HUES64 (cell line): ENCODE data around the gene CLTB.

ENCODE experiments used
- H3K27ac ChIP-seq: 2 replicates; pipeline ENCODE4 v1.7.0; 2013; ENCODE audit warnings: low read depth, low read length, inconsistent platforms
- H3K27me3 ChIP-seq: 2 replicates; pipeline ENCODE4 v1.6.1; 2013; ENCODE audit warnings: mild to moderate bottlenecking, low read length; ENCODE audit not compliant: insufficient read depth
- H3K36me3 ChIP-seq: 2 replicates; pipeline ENCODE4 v1.6.1; 2013; ENCODE audit warnings: mild to moderate bottlenecking, low read length; ENCODE audit not compliant: insufficient read depth
- H3K4me1 ChIP-seq: 2 replicates; pipeline ENCODE4 v1.6.1; 2013; ENCODE audit warnings: mild to moderate bottlenecking, low read length, moderate library complexity; ENCODE audit not compliant: insufficient read depth
- H3K4me3 ChIP-seq: 2 replicates; pipeline ENCODE4 v1.5.1; 2013; ENCODE audit warnings: mild to moderate bottlenecking, low read length, moderate library complexity
- H3K9ac ChIP-seq: 2 replicates; pipeline ENCODE4 v1.6.1; 2013; ENCODE audit warnings: mild to moderate bottlenecking, low read depth, low read length
- H3K9me3 ChIP-seq: 2 replicates; pipeline ENCODE4 v1.6.1; 2013; ENCODE audit warnings: low read depth, low read length; ENCODE audit not compliant: insufficient read depth
- WGBS: fragments of 150-250, 120-280 bp; methylation state at CpG from one replicate; pipeline ENCODE4 v1.1.7; 2013; ENCODE audit warnings: missing lambda C conversion rate; 5-methylcytosine and 5-hydroxymethylcytosine counted together

CLTB gene

DNA sequence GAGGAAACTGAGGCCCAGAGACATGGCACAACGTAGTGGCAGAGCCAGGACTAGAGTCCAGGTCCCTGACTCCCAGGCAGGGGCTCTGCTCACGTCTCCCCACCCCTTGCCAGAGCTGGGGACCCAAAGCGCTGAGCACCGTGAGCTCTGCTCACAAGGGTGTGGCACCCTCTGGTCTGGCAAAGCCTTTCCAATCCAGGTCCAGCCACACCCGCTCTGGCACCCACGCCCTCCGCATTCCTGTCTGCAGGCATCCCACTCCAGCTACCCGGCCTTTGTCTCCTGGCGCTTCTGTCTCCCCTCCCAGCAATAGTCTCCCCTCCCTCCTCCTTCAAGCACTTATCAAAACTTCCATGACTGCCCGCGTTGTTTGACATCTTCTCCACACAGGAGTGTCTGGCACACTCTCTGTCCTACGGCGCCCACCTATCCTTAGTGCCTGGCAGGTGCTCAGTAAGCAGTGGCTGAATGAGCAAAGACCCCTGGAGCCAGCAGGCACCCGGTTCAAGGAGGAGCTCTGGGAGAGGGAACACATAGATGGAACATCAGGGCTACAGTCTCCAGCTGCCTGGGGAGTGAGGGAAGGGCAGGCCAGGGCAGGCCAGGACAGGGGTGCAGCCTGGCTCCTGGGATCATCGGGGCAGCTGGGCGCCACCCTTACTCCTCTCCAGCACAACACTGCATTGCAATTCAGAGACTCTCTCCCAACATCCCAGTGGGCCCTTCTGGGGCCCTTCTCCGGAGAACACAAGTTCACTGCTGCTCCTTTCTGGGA, 15.8 kb downstream of the CLTB start:
- H3K9ac ChIP-seq = no peak overlapping the region
- H3K27ac ChIP-seq = no peak overlapping the region
- no peaks in the 10 kb centered on the region for H3K4me1 ChIP-seq
- 90% methylated on average over 17 of the region's 17 CpGs for WGBS
- H3K36me3 ChIP-seq = no peaks in the 10 kb centered on the region
- no peaks in the 10 kb centered on the region for H3K27me3 ChIP-seq
- no peaks in the 10 kb centered on the region for H3K9me3 ChIP-seq
- H3K4me3 ChIP-seq = no peak overlapping the region

DNA sequence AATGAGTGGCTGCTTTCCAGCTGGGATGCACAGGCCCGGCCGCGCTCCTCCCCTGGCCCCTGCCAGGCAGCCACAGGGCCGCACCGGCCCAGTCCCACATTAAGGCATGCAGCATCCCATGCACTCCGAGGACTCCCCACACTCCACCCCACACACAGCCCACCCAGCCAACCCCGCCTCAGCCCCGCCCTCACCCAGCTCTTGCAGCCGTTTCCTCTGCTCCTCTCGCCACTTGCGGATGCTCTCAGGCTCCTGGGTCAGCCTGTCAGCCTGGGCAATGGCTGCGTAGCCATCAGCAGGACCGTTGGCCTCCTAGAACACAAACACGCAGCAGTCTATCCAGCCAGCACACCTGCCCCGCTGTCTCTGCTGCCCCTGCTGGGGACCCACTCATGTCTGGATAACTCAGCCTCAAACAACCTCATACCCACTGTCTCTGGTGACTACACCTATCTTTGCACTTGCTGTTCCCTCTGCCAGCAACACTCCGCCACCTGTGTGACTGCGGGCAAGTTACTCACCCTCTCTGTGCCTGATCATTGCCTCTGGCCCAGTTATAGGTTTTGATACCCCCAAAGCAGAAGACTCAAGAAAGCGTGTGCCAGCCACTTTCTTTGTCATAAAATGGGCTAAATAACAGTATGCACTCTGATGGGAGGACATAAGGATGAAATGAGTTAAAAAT, 18.5 kb downstream of the CLTB start:
- Histone ChIP-seq H3K4me1 (no peaks in the 10 kb centered on the region), H3K36me3 (no peaks in the 10 kb centered on the region), H3K27me3 (no peaks in the 10 kb centered on the region), H3K9me3 (no peaks in the 10 kb centered on the region), H3K9ac (no peak overlapping the region), H3K4me3 (no peak overlapping the region), H3K27ac (no peak overlapping the region)
- WGBS = 94% methylated on average over 18 of the region's 18 CpGs

DNA sequence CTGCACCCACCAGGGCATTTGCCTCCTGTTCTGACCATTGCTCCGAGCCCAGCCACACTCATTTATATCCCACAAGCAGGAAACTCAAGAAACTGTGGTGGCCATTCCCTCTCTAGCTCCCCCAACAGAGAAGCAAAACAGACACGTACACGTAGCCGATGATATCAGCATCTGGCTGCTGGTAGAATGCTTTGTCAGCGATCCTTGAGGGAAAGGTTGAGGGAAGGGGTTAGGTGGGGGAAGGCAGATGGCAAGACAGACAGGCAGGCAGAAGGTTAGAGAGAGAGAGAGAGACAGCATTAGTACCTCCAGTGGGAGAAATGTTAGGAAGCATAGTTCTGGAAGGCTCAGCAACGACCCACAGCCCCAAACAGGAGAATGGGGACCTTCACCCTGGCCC, 20.0 kb downstream of the CLTB start:
- Histone ChIP-seq H3K9me3 (no peaks in the 10 kb centered on the region), H3K9ac (no peak overlapping the region), H3K4me3 (no peak overlapping the region), H3K27me3 (no peaks in the 10 kb centered on the region), H3K4me1 (no peaks in the 10 kb centered on the region), H3K36me3 (peaks cover 6% of the 10 kb centered on the region; the same call in 1 of the 2 replicates), H3K27ac (no peak overlapping the region)
- WGBS = 91% methylated on average over 6 of the region's 6 CpGs

DNA sequence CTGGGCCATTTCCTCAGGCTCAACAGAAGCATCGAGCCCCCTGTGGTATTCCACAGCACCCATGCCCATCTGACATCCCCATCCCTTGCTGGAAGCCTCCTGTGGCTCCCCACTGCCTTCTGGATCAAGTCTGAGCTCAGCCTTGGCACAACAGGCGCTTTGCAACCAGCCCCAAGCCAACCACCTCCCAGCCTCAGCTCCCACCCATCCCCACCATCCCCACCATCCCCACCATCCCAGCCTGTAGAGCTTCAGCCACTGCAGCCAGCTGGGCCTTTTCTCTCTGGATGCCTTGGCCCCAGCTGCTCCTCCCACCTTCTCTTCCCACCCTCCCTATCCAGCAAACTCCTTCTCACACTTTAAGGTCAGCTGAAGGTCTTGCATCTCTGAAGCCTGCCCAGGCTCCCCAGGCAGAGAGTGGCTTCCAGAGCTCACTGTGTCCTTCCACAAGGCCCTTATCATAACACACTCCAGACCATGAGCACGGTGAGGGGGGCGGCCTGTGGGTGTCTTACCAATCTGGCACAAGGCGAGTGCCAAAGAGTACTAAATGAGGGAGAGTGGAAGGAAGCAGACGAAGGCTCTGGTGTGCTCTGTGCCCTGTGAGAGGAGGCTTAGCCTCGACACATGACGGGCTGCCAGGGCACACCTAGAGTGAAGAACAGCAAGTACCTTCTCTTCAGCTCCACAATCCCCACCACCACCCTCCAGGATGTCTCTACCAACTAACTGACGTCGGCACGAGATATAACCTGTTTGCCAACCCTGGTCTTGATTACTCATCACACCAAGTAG, 21.3 kb downstream of the CLTB start:
- WGBS = 93% methylated on average over 11 of the region's 11 CpGs
- Histone ChIP-seq H3K4me3 (no peak overlapping the region), H3K36me3 (peaks cover 9% of the 10 kb centered on the region; the same call in 1 of the 2 replicates), H3K9me3 (no peaks in the 10 kb centered on the region), H3K4me1 (no peaks in the 10 kb centered on the region), H3K27me3 (no peaks in the 10 kb centered on the region), H3K9ac (no peak overlapping the region), H3K27ac (no peak overlapping the region)

DNA sequence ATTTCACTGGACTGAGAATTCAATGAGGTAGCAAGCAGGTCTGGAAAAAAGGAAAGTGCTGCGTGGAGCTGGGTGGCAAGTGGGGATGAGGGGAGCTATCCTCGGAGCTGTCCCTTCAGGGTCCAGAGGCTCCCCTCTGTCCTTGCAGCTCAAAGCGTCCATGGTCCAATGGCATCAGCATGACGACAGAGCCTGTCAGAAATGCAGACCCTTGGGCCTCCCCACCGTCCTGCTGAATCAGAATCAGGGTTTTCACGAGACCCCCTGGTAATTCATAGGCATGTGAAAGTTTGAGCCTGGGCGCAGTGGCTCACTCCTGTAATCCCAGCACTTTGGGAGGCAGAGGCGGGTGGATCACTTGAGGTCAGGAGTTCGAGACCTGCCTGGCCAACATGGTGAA, 22.2 kb downstream of the CLTB start:
- Histone ChIP-seq H3K4me1 (no peaks in the 10 kb centered on the region), H3K27me3 (no peaks in the 10 kb centered on the region), H3K9ac (no peak overlapping the region), H3K4me3 (no peak overlapping the region), H3K36me3 (peaks cover 9% of the 10 kb centered on the region; the same call in 1 of the 2 replicates), H3K9me3 (no peaks in the 10 kb centered on the region), H3K27ac (no peak overlapping the region)
- WGBS = 94% methylated on average over 9 of the region's 9 CpGs

DNA sequence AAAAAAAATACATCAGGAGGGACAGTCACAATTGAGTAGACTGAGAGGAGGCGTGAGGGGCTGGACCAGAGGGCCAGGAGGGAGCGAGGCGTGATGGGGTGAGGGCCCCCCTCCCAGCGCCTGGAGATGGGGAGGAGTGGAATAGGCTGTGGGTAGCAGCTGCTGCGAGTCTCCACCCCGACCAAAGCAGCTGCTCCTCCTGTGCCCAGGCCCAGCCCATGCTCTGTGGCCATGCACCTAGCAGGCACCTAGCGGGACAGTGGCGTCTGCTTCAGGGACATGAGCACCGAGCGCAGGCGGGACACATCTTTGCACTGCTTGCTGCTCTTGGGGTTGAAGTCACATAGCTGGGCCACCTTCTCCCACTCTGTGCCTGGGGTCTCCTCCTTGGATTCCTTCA, 23.8 kb downstream of the CLTB start:
- H3K36me3 ChIP-seq = peaks cover 9% of the 10 kb centered on the region; the same call in 1 of the 2 replicates

DNA sequence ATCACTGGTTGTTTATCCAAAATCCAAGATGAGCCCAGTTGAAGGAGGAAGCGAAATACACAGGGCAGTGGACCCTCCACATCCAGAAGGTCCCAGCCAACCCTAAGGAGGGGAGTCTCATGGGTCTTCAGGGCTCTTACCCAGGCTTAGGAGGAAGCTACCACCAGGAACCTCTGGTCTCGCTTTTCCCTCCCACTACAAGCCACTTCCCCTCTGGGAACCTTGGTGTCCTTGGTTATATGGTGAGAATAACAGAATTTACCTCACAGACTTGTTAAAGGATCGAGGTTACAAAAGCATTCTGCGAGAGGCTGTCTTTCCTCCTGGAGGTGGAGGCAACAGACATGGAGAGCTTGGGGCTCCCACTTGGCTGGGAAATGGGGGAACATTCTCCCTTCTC, 24.3 kb downstream of the CLTB start:
- WGBS = 77% methylated on average over 4 of the region's 4 CpGs
- H3K27ac ChIP-seq = no peak overlapping the region
- no peak overlapping the region for H3K9ac ChIP-seq
- no peak overlapping the region for H3K4me3 ChIP-seq
- H3K4me1 ChIP-seq = peaks cover 5% of the 10 kb centered on the region
- H3K9me3 ChIP-seq = no peaks in the 10 kb centered on the region
- H3K36me3 ChIP-seq = peaks cover 11% of the 10 kb centered on the region
- H3K27me3 ChIP-seq = no peaks in the 10 kb centered on the region

More for the DNA sequence above, 23.8 kb downstream of the CLTB start:
- no peak overlapping the region for H3K4me3 ChIP-seq
- H3K27ac ChIP-seq = no peak overlapping the region
- no peaks in the 10 kb centered on the region for H3K9me3 ChIP-seq
- WGBS = 91% methylated on average over 11 of the region's 11 CpGs
- H3K27me3 ChIP-seq = no peaks in the 10 kb centered on the region
- no peak overlapping the region for H3K9ac ChIP-seq
- no peaks in the 10 kb centered on the region for H3K4me1 ChIP-seq

DNA sequence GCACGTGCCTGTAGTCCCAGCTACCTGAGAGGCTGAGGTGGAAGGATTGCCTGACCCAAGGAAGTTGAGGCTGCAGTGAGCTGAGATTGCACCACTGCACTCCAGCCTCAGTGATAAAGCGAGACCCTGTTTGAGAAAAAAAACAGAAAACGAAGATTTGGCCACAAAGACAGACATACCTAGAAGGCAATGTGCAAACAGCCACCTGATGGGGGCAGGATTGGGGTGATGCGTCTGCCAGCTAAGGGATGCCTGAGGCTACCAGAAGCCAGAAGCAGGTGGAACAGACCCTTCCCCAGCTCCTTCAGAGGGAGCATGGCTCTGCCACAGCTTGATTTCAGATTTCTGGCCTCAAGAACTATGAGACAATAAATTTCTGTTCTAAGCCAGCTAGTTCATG, 24.9 kb downstream of the CLTB start:
- Histone ChIP-seq H3K27me3 (no peaks in the 10 kb centered on the region), H3K9ac (no peak overlapping the region), H3K4me3 (no peak overlapping the region), H3K27ac (no peak overlapping the region), H3K4me1 (peaks cover 7% of the 10 kb centered on the region), H3K9me3 (no peaks in the 10 kb centered on the region), H3K36me3 (peaks cover 16% of the 10 kb centered on the region)
- WGBS = 89% methylated on average over 4 of the region's 4 CpGs

DNA sequence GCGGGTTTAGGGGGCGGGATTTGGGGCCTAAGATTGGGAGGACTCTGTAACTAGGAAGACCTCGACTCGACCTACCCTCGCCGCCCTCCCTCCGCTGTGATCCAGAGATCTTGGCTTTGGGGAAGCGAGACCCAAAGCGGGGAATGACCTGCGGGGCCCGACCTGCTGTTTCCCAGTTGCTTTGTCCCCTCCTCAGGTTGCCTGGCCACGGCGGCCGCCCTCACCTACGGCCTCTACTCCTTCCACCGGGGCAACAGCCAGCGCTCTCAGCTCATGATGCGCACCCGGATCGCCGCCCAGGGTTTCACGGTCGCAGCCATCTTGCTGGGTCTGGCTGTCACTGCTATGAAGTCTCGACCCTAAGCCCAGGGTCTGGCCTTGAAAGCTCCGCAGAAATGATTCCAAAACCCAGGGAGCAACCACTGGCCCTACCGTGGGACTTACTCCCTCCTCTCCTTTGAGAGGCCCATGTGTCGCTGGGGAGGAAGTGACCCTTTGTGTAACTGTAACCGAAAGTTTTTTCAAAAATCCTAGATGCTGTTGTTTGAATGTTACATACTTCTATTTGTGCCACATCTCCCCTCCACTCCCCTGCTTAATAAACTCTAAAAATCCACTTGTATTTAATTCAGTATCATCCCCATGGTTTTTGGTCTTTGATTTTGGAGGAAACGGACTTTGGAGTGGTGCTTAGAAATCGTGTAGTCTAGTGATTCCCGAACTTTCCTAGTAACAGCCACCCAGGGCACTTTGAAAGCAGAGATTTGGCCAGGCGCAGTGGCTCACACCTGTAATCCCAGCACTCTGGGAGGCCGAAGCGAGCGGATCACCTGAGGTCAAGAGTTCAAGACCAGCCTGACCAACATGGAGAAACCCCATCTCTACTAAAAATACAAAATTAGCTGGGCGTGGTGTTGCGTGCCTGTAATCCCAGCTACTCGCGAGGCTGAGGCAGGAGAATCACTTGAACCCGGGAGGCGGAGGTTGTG, 26.9 kb downstream of the CLTB start:
- Histone ChIP-seq H3K27me3 (no peaks in the 10 kb centered on the region), H3K36me3 (peaks cover 37% of the 10 kb centered on the region), H3K9ac (peak overlapping the region; percentile 98), H3K27ac (peak overlapping the region; percentile 87), H3K4me3 (peak overlapping the region; percentile 90), H3K4me1 (peaks cover 7% of the 10 kb centered on the region), H3K9me3 (no peaks in the 10 kb centered on the region)
- 30% methylated on average over 40 of the region's 41 CpGs for WGBS

DNA sequence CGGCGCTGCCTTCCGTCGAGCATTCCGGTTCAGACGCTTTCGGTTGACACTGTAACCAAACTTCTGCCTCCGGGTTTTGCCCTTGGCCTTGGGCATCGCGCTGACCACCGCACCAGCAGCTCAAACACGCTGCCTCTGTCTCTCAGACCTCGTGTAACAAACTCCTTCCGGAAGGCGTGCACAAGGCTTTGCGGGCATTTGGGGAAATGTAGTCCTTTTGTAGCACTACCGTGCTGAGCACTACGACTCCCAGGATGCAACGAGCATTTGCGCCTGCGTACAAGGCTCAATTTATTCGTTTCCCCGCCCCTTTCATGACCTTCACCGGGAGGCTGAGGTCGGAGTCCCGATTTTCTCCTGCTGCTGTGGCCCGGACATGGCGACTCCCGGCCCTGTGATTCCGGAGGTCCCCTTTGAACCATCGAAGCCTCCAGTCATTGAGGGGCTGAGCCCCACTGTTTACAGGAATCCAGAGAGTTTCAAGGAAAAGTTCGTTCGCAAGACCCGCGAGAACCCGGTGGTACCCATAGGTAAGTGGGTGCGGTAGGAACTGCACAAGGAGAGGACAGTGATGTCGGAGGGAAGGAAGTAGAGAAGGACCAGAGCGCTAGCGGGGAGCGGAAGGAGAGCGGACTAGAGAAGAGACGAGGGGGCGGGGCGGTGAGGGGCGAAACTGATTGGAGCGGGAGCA, 27.8 kb downstream of the CLTB start, which contains the start of the genes HIGD2A and NOP16:
TSS of gene HIGD2A (plus strand) at position 308 of the 691 bp plus-strand sequence. CDS start at position 377, 69 bp downstream.
TSS of gene NOP16 (minus strand) at position 155 of the 691 bp plus-strand sequence. CDS start at position 96, 59 bp downstream.
- peak within 1 kb of the TSS; percentile 99 for H3K27ac ChIP-seq
- H3K4me3 ChIP-seq = peak within 1 kb of the TSS; percentile 90
- H3K4me1 ChIP-seq = peaks cover 7% of the 10 kb centered on the region
- H3K9me3 ChIP-seq = no peaks in the 10 kb centered on the region
- no peaks in the 10 kb centered on the region for H3K27me3 ChIP-seq
- peaks cover 45% of the 10 kb centered on the region for H3K36me3 ChIP-seq
- under 1% methylated on average over 47 of the region's 47 CpGs for WGBS
- H3K9ac ChIP-seq = peak within 1 kb of the TSS; percentile 98
